GM13977 (cell line): ENCODE results near the gene PHF23.

Experiments used
- DNase-seq: peaks from one replicate; pipeline ENCODE4 v3.0.0; 2012; ENCODE audit warnings: low spot score
- CTCF ChIP-seq: IDR thresholded peaks from 2 replicates; pipeline ENCODE4 v1.5.1; 2012; ENCODE audit warnings: mild to moderate bottlenecking, control low read depth; ENCODE audit not compliant: insufficient read depth; ENCODE audit errors: extremely low read depth, missing control alignments
- in situ Hi-C: fragments of 300-500 bp; cut with MboI; formaldehyde crosslinking; loops from one replicate; pipeline ENCODE4 v1.12.0; 2022; ENCODE audit warnings: low sequenced_read_pairs, low pct_unique_long_range_greater_than_20kb, mixed read lengths, inconsistent platforms; ENCODE audit not compliant: unreplicated experiment

PHF23 gene

GRCh38 chr17:7232114-7232513 lies 7.1 kb downstream of the PHF23 start:
- TF ChIP-seq CTCF = no peak
- no peak for DNase-seq

GRCh38 chr17:7229504-7229903 lies 9.8 kb downstream of the PHF23 start:
- no peak for TF ChIP-seq CTCF
- DNase-seq = no peak
- in situ Hi-C loops = no loop called here

More at GRCh38 chr17:7232114-7232513, 7.1 kb downstream of the PHF23 start:
- in situ Hi-C loops = no loop called here

GRCh38 chr17:7228920-7229319 lies 10.3 kb downstream of the PHF23 start:
- no peak for DNase-seq
- no peak for TF ChIP-seq CTCF
- in situ Hi-C loops = no loop called here

- in situ Hi-C loops = no loop called here
- no peak for DNase-seq
- no peak for TF ChIP-seq CTCF
Observed at GRCh38 chr17:7226721-7227710, 12.2 kb downstream of the PHF23 start.

DNA sequence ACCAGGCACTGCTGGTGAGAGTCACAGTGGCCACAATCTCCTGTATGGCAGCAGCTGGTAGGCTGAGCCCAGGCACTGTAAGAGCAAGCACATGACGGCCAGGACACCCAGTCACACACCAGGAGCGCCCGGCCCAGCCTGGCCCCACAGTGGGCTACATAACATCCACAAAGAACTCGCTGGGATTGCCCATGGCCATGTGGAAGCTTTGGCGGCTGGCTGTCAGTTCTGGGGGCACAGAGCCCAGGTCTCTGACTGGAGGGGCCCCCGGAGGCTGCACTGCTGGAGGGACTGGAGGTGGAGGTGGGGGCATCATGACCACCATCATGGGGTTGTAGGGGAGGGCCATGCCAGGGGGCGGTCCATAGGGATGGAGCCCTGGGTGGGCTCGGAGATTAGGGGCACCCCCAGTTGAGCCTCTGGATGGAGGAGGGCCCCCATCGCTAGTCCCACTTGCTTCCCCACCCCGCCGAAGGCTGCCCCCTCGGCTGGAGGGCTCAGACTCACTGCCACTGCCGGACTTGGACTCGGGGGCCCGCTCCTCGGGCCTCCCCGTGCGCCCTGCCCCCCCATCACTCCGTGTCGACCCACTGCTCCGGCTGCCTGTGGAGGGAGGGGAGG lies 13.4 kb downstream of the PHF23 start:
- in situ Hi-C loops = no loop called here
- DNase-seq = no peak
- TF ChIP-seq CTCF = no peak

DNA sequence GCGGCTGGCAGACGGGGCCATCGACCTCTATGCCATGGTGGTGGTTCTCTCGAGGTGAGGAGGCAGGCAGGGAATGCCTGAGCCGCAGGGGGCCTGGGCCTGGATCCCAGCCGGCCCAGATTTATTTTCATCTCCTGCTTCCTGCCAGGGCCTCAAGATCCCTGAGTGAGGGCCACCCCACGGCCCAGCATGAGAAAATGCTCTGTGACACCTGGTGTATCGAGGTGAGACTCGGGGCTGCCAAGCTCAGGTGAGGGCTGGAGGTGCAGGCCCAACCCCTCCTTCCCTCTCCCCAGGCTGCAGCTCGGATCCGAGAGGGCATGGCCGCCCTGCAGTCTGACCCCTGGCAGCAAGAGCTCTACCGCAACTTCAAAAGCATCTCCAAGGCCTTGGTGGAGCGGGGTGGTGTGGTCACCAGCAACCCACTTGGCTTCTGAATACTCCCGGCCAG lies 14.6 kb downstream of the PHF23 start:
- no peak for DNase-seq
- in situ Hi-C loops = no loop called here
- no peak for TF ChIP-seq CTCF
